ENCODE data around the gene ATP2A3. TPM values are rescaled to one million over a fixed set of nuclear protein-coding genes. Genes with fewer than 3 reads are reported as not detected.

Gene ATP2A3
- total RNA-seq, 4 donors from 2014 or later = 142 to 300 (median 208) TPM

- no peak overlapping the region for H3K27ac ChIP-seq
- no peak for TF ChIP-seq CTCF (IDR thresholded peaks at IDR 0.05)
- TF ChIP-seq EP300 (IDR thresholded peaks at IDR 0.05; ENCODE audit: low read depth) = no peak
- no peak for TF ChIP-seq POLR2AphosphoS5 (IDR thresholded peaks at IDR 0.05)
- no peak for TF ChIP-seq POLR2A (IDR thresholded peaks at IDR 0.05)
- DNase-seq = no peak
- intact Hi-C loops (cut with DNase I; ENCODE audit: low total_unique reads) = no loop called here
- 78% methylated on average over 14 of the region's 14 CpGs; no CpG with 5 or more reads in 1 of the 2 donors for WGBS, 2 donors (ENCODE audit: low coverage in 1 of 2)
- H3K27me3 ChIP-seq = no peaks in the 10 kb centered on the region
- H3K4me1 ChIP-seq = peaks cover 27 to 42% (median 34%) of the 10 kb centered on the region in 4 donors
- H3K9me3 ChIP-seq = no peaks in the 10 kb centered on the region
- H3K4me3 ChIP-seq = no peak overlapping the region
- no peaks in the 10 kb centered on the region for H3K36me3 ChIP-seq
- in situ Hi-C loops (cut with MboI; ENCODE audit: low pct_ligation_motif_present in 1 of 4, low pct_unique_long_range_greater_than_20kb in 1 of 4, low sequenced_read_pairs in 3 of 4) = no loop called here
Observed at GRCh38 chr17:3885271-3885670, 79.0 kb downstream of the ATP2A3 start.

GRCh38 chr17:3884188-3884587, 80.0 kb downstream of the ATP2A3 start:
- no peaks in the 10 kb centered on the region for H3K9me3 ChIP-seq
- no peaks in the 10 kb centered on the region for H3K36me3 ChIP-seq
- peaks cover 17 to 37% (median 25%) of the 10 kb centered on the region in 4 donors for H3K4me1 ChIP-seq
- 95% methylated on average over 12 of the region's 12 CpGs; no CpG with 5 or more reads in 1 of the 2 donors for WGBS, 2 donors (ENCODE audit: low coverage in 1 of 2)
- in situ Hi-C loops (cut with MboI; ENCODE audit: low pct_ligation_motif_present in 1 of 4, low pct_unique_long_range_greater_than_20kb in 1 of 4, low sequenced_read_pairs in 3 of 4) (no loop called here), intact Hi-C loops (cut with DNase I; ENCODE audit: low total_unique reads) (no loop called here)
- DNase-seq = no peak
- no peak overlapping the region for H3K4me3 ChIP-seq
- H3K27ac ChIP-seq = no peak overlapping the region
- H3K27me3 ChIP-seq = no peaks in the 10 kb centered on the region
- TF ChIP-seq POLR2A (IDR thresholded peaks at IDR 0.05) (no peak), CTCF (IDR thresholded peaks at IDR 0.05) (no peak), POLR2AphosphoS5 (IDR thresholded peaks at IDR 0.05) (no peak), EP300 (IDR thresholded peaks at IDR 0.05; ENCODE audit: low read depth) (no peak)

DNA sequence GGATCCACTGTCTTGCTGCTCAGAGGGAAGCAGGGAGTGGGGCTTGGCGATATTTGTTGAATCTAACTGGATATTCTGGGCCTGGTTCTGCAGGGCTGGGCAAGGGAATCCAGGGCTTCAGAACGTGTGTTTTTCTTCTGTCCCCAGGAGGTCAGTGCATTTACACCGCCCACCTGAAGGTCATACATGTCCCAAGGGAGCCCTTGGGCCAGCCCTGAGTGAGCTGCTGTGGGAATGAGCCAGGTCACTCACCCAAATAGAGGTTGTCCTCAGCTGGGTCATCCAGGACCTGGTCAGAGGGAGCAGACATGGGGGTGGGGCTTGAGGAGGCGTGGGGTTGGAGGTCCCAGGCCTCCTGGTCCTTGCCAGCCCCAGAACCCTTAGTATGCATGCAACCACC, 82.0 kb downstream of the ATP2A3 start:
- Histone ChIP-seq H3K9me3 (no peaks in the 10 kb centered on the region), H3K4me3 (no peak overlapping the region), H3K27me3 (no peaks in the 10 kb centered on the region), H3K27ac (no peak overlapping the region), H3K36me3 (no peaks in the 10 kb centered on the region), H3K4me1 (peaks cover 0 to 18% (median 6%) of the 10 kb centered on the region in 4 donors)
- WGBS, 2 donors (ENCODE audit: low coverage in 1 of 2) = 67 to 92% methylated on average over 2 to 4 of the region's 4 CpGs
- no peak for DNase-seq
- intact Hi-C loops (cut with DNase I; ENCODE audit: low total_unique reads) (no loop called here), in situ Hi-C loops (cut with MboI; ENCODE audit: low pct_ligation_motif_present in 1 of 4, low pct_unique_long_range_greater_than_20kb in 1 of 4, low sequenced_read_pairs in 3 of 4) (no loop called here)
- TF ChIP-seq POLR2A (IDR thresholded peaks at IDR 0.05) (no peak), POLR2AphosphoS5 (IDR thresholded peaks at IDR 0.05) (no peak), EP300 (IDR thresholded peaks at IDR 0.05; ENCODE audit: low read depth) (no peak), CTCF (IDR thresholded peaks at IDR 0.05) (no peak)

DNA sequence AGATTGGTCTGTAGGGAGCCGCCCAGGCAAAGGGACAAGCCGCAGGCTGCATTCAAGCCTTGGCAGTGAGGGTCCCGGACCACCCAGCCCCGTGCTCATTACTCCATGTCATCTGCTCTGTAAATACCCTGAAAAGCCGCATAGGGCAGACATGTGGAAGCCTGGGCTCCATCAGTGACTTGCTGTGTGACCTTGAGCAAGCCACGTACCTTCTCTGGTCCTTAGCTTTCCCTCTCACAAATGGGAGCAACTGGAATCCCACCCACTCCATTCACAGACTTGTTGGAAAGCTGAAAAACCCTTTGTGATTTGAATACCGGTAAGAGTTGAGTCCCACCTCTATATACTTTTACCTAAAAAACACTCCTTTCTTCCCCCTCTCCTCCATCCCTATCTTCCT, 83.3 kb downstream of the ATP2A3 start:
- Histone ChIP-seq H3K4me1 (peaks cover 0 to 6% (median 0%) of the 10 kb centered on the region in 4 donors), H3K4me3 (no peak overlapping the region), H3K9me3 (no peaks in the 10 kb centered on the region), H3K27me3 (no peaks in the 10 kb centered on the region), H3K27ac (no peak overlapping the region), H3K36me3 (no peaks in the 10 kb centered on the region)
- intact Hi-C loops (cut with DNase I; ENCODE audit: low total_unique reads) = no loop called here
- 92 to 100% methylated on average over 2 to 7 of the region's 7 CpGs for WGBS, 2 donors (ENCODE audit: low coverage in 1 of 2)
- in situ Hi-C loops (cut with MboI; ENCODE audit: low pct_ligation_motif_present in 1 of 4, low pct_unique_long_range_greater_than_20kb in 1 of 4, low sequenced_read_pairs in 3 of 4) = no loop called here
- DNase-seq = no peak
- TF ChIP-seq POLR2AphosphoS5 (IDR thresholded peaks at IDR 0.05) = no peak
- TF ChIP-seq CTCF (IDR thresholded peaks at IDR 0.05) = no peak
- no peak for TF ChIP-seq POLR2A (IDR thresholded peaks at IDR 0.05)
- TF ChIP-seq EP300 (IDR thresholded peaks at IDR 0.05; ENCODE audit: low read depth) = no peak

Measured in transverse colon (tissue), 4 donors.